Small intestine (tissue), 7 donors: Measurements from ENCODE around the gene TRAF3IP3. TPM values are rescaled to one million over a fixed set of nuclear protein-coding genes. Genes with fewer than 3 reads are reported as not detected.

Source experiments
- DNase-seq, 2 donors: peaks; one replicate each; pipeline versions ENCODE4 v3.0.0 to v3.0.0-alpha.2; 2013
- FAIRE-seq: peaks from 2 replicates; lab custom pipeline; 2012; peaks lifted over from hg19 to GRCh38; lab: Jason Lieb, UNC
- H3K27ac ChIP-seq, 3 donors: one replicate each; pipeline ENCODE4 v1.5.1; 2013; ENCODE audit warnings: low read length in 2 of 3, mild to moderate bottlenecking in 2 of 3, control low read depth in 1 of 3, inconsistent platforms in 1 of 3, low read depth in 1 of 3, moderate library complexity in 1 of 3
- H3K27me3 ChIP-seq, 3 donors: one replicate each; pipeline ENCODE4 v1.6.1; 2013; ENCODE audit warnings: low read length in 3 of 3, inconsistent platforms in 1 of 3; ENCODE audit not compliant: control insufficient read depth in 3 of 3, insufficient read depth in 3 of 3
- H3K36me3 ChIP-seq, 3 donors: one replicate each; pipeline ENCODE4 v1.6.1; 2013; ENCODE audit warnings: low read length in 3 of 3, inconsistent platforms in 1 of 3, low read depth in 1 of 3, mild to moderate bottlenecking in 1 of 3, moderate library complexity in 1 of 3; ENCODE audit not compliant: control insufficient read depth in 3 of 3, insufficient read depth in 2 of 3
- H3K4me1 ChIP-seq, 3 donors: one replicate each; pipeline ENCODE4 v1.6.1; 2013; ENCODE audit warnings: low read length in 2 of 3, inconsistent platforms in 1 of 3, low read depth in 1 of 3, mild to moderate bottlenecking in 1 of 3, moderate library complexity in 1 of 3; ENCODE audit not compliant: control insufficient read depth in 3 of 3, insufficient read depth in 2 of 3
- H3K4me3 ChIP-seq, 3 donors: one replicate each; pipeline ENCODE4 v1.5.1; 2013; ENCODE audit warnings: low read length in 3 of 3, control low read depth in 1 of 3, inconsistent platforms in 1 of 3, low read depth in 1 of 3, mild to moderate bottlenecking in 1 of 3, moderate library complexity in 1 of 3
- H3K9me3 ChIP-seq, 2 donors: one replicate each; pipeline ENCODE4 v1.6.1; 2013; ENCODE audit warnings: low read depth in 1 of 2, low read length in 1 of 2; ENCODE audit not compliant: control insufficient read depth in 2 of 2, insufficient read depth in 1 of 2
- WGBS, 3 donors: extraction: QIAGEN DNeasy Blood & Tissue Kit; methylation state at CpG; one replicate each; pipeline ENCODE4 v1.1.7; 2013; 5-methylcytosine and 5-hydroxymethylcytosine counted together
- polyA plus RNA-seq, 4 donors: library from polyadenylated mRNA; stranded (reverse) in 3 of 4; unstranded in 1 of 4; fragments of 200-250 nt in 3 of 4; fragments of 120-200 nt in 1 of 4; gene quantifications; one replicate each; pipeline versions ENCODE4 v1.2.1 to v1.2.3, GENCODE V29; 2013
- donor health status: healthy with polysubstance abuse.
- donor health status: control.
- donor health status: control.
- donor health status: Bipolar disorder and iron deficiency.
- donor health status: healthy.

The TRAF3IP3 gene
- polyA plus RNA-seq, 4 donors = 1.1 to 20.0 (median 5.8) TPM

DNA sequence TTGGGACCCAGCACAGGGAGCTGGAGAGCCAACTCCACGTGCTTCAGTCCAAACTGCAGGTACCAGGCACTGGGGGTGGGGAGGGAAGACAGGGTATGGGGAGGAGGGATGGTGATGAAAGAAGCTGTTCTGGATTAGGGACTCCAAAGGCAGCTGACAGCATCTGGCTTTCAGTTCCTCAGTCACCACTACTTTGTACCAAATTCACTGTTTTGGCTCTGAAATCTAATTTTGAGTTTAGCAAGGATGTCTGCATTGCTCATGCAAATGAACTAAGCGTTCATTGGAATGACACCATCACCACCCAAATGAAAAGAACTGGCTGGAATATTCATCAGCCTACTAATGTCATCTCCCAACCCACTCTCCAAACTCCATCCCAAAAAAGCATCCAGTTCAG, 19.8 kb downstream of the TRAF3IP3 start:
- Histone ChIP-seq H3K27me3 (no peaks in the 10 kb centered on the region), H3K4me1 (peaks cover 0 to 12% (median 2%) of the 10 kb centered on the region in 3 donors), H3K4me3 (no peak overlapping the region), H3K9me3 (no peaks in the 10 kb centered on the region), H3K36me3 (peaks cover 0 to 8% (median 2%) of the 10 kb centered on the region in 3 donors), H3K27ac (no peak overlapping the region)
- 62 to 78% (median 67%) methylated on average over 2 of the region's 2 CpGs for WGBS, 3 donors
- DNase-seq (no peak), FAIRE-seq (no peak)

DNA sequence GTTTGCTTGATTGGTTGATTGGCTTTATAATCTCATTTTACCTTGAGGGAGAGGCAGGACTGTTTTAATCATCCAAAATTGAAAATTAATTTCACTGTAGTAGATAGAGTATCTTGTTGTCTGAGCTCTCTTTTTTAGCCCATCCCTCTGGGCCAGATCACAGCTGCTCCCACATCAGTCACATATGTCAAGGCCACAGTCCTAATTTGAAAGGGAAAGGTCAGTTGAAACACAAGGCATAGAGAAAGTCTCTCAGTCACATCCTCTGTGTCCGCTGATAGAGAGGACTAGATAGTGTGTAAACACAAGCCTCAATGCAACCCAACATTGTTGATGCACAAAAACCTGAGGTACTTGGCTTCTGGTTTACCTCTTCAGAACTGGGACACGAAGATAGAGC, 21.7 kb downstream of the TRAF3IP3 start:
- DNase-seq (no peak), FAIRE-seq (no peak)
- Histone ChIP-seq H3K4me3 (no peak overlapping the region), H3K9me3 (no peaks in the 10 kb centered on the region), H3K27ac (no peak overlapping the region), H3K4me1 (peaks cover 0 to 28% (median 2%) of the 10 kb centered on the region in 3 donors), H3K36me3 (peaks cover 0 to 10% (median 5%) of the 10 kb centered on the region in 3 donors), H3K27me3 (no peaks in the 10 kb centered on the region)
- WGBS, 3 donors = 91 to 96% (median 92%) methylated on average over 2 of the region's 2 CpGs

DNA sequence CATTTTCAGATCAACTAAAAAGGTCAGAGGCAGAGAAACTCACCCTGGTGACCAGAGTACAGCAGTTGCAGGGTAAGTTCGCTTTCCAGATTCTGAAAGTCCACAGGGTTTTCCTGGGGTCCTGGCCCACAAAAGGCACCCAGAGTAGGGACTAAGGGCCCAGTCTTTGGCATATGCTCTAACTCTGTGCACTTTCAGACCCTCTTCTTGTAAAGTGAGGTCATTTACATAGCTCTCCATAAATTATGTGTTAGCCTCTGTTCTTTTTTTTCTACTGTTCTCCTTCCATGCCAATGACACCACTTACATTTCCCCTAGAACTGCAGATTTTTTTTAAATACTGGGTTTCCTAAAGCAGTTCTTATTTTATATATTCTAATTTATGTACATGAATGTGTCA, 22.2 kb downstream of the TRAF3IP3 start:
- DNase-seq = no peak
- Histone ChIP-seq H3K4me3 (no peak overlapping the region), H3K27ac (no peak overlapping the region), H3K4me1 (peaks cover 0 to 33% (median 2%) of the 10 kb centered on the region in 3 donors), H3K36me3 (peaks cover 0 to 15% (median 6%) of the 10 kb centered on the region in 3 donors), H3K27me3 (no peaks in the 10 kb centered on the region), H3K9me3 (no peaks in the 10 kb centered on the region)
- 95 to 100% (median 96%) methylated on average over 1 of the region's 1 CpG for WGBS, 3 donors
- FAIRE-seq = no peak

DNA sequence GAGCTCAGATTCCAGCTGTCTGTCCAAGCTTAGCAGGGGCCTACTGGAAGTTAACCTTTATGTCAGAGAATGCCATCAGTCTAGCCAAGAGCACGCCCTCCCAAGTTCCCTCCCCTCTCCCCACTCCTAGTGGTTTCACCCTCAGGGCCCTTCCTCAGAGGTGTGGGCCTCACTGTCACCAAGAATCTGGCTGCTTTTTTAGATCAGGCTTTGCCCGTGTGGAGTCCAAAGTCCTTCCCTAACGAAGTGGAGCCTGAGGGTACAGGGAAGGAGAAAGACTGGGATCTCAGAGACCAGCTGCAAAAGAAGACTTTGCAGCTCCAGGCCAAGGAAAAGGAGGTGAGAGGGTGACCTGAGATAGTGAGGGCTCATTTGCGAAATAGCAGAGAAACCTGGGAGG, 24.4 kb downstream of the TRAF3IP3 start:
- peaks cover 0 to 16% (median 6%) of the 10 kb centered on the region in 3 donors for H3K36me3 ChIP-seq
- peaks cover 0 to 5% of the 10 kb centered on the region in 2 donors for H3K9me3 ChIP-seq
- H3K4me3 ChIP-seq = no peak overlapping the region
- 13 to 65% (median 44%) methylated on average over 4 of the region's 4 CpGs for WGBS, 3 donors
- DNase-seq (peak; percentile 61 to 81), FAIRE-seq (no peak)
- H3K4me1 ChIP-seq = peaks cover 3 to 43% (median 5%) of the 10 kb centered on the region in 3 donors
- H3K27ac ChIP-seq = peak overlapping the region in 2 of 3 donors; percentile 0 to 60
- H3K27me3 ChIP-seq = no peaks in the 10 kb centered on the region

DNA sequence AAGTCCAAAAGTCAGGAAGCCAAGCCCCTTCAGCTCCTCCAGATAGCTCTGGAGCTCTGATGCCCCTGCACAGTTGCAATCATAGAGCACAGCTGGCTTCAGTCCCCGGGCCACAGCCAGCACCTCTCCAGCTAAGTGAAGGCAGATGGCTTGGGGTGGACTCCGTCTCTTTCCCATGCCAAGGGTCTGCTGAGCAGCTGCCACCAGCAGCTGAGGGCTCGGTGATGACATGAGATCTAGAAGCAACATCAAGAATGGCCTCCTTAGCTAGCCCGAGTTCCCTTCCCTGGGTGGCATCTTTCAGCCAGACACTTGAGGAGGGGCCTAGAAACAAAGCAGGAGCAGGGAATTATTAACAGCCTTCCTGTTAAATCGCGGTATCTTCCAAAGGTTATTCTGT, 27.5 kb downstream of the TRAF3IP3 start:
- no peak for FAIRE-seq
- Histone ChIP-seq H3K9me3 (peaks cover 0 to 5% of the 10 kb centered on the region in 2 donors), H3K4me3 (peak overlapping the region in 2 of 3 donors; percentile 77 to 79), H3K36me3 (peaks cover 0 to 21% (median 7%) of the 10 kb centered on the region in 3 donors), H3K27me3 (no peaks in the 10 kb centered on the region), H3K27ac (peak overlapping the region in 1 of 3 donors; percentile 94), H3K4me1 (peaks cover 3 to 65% (median 5%) of the 10 kb centered on the region in 3 donors)
- DNase-seq = peak in 1 of 2 donors; percentile 69
- WGBS, 3 donors = 14 to 42% (median 39%) methylated on average over 6 of the region's 6 CpGs

GRCh38 chr1:209784265-209785169, 28.7 kb downstream of the TRAF3IP3 start, which contains the start of gene C1orf74:
Gene C1orf74 (minus strand): TSS chr1:209784559. CDS start chr1:209783634, 925 bp downstream.
- Histone ChIP-seq H3K27me3 (no peaks in the 10 kb centered on the region), H3K27ac (peak within 1 kb of the TSS; percentile 77 to 98 (median 94)), H3K9me3 (peaks cover 0 to 5% of the 10 kb centered on the region in 2 donors), H3K36me3 (peaks cover 5 to 31% (median 6%) of the 10 kb centered on the region in 3 donors), H3K4me1 (peaks cover 3 to 68% (median 5%) of the 10 kb centered on the region in 3 donors), H3K4me3 (peak within 1 kb of the TSS; percentile 42 to 79 (median 77))
- FAIRE-seq (peak; percentile 26), DNase-seq (peak; percentile 99)
- WGBS, 3 donors = 2 to 3% (median 2%) methylated on average over 48 of the region's 48 CpGs

DNA sequence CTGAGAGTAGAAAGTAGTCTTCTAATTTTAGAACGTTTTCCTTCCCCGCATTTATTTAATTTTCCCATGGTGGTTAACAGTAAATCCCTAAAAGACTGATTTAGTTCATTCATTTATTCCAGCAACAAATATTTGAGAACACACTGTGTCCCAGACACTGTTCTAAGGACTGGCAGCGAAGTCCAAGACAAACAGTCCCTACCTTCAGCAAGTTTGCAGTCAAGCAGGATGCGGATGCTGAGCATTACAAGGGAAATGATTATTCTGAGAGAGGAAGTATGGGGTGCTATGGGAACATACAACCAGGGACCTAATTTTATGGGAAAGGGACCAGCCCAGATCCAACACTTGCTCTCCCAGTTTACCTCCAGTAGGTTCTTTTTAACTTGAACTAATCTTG, 29.7 kb downstream of the TRAF3IP3 start:
- Histone ChIP-seq H3K4me1 (peaks cover 3 to 68% (median 5%) of the 10 kb centered on the region in 3 donors), H3K27ac (peak overlapping the region in 1 of 3 donors; percentile 12), H3K36me3 (peaks cover 6 to 35% (median 9%) of the 10 kb centered on the region in 3 donors), H3K27me3 (no peaks in the 10 kb centered on the region), H3K9me3 (peaks cover 0 to 5% of the 10 kb centered on the region in 2 donors), H3K4me3 (no peak overlapping the region)
- no peak for DNase-seq
- no peak for FAIRE-seq
- 90 to 96% (median 93%) methylated on average over 4 of the region's 4 CpGs for WGBS, 3 donors

DNA sequence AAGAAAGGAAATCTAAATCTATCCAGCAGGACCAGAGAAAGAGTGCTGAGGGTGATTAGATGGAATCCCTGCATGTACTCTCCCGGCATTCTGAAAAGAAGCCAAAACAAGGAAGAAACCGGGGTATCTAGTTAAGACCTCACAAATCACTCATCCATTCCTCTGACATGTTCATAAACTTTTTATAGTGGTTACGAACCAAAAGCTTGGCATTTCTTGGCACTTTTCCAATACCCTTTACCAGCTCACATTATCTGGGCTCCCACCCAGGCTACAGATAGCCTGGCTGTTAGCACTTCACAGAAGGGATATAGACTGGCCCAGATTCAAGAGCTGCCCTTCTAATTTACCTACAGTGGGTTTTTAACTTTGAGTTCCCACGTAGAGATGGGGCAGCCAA, 30.3 kb downstream of the TRAF3IP3 start:
- Histone ChIP-seq H3K36me3 (peaks cover 6 to 37% (median 9%) of the 10 kb centered on the region in 3 donors), H3K9me3 (peaks cover 0 to 5% of the 10 kb centered on the region in 2 donors), H3K4me1 (peaks cover 3 to 65% (median 6%) of the 10 kb centered on the region in 3 donors), H3K27me3 (no peaks in the 10 kb centered on the region), H3K27ac (no peak overlapping the region), H3K4me3 (no peak overlapping the region)
- DNase-seq = no peak
- FAIRE-seq = no peak
- 22 to 36% (median 28%) methylated on average over 4 of the region's 4 CpGs for WGBS, 3 donors
